Calu3 (cell line): ENCODE results near the gene ERVMER34-1. TPM values are rescaled to one million over a fixed set of nuclear protein-coding genes. Genes with fewer than 3 reads are reported as not detected.

ENCODE experiments used
- BruUV-seq: library from RNA; stranded (reverse); fragments of 400-500 nt; replicated peaks from 2 replicates; lab custom pipeline; 2021; lab: Mats Ljungman, UMichigan
- CTCF ChIA-PET: fragments of 300-600 bp; sonication (Branson Sonifier 250); formaldehyde crosslinking; loops from one replicate; lab custom pipeline; 2022; ENCODE audit warnings: antibody characterized with exemption; lab: Charles Lee
- DNase-seq: peaks from one replicate; pipeline ENCODE4 v3.0.0; 2022
- H3K27ac Mint-ChIP-seq: one replicate; pipeline ENCODE4 v1.8.0; 2022; ENCODE audit warnings: mixed read lengths; ENCODE audit not compliant: unreplicated experiment
- H3K27me3 Mint-ChIP-seq: one replicate; pipeline ENCODE4 v1.8.0; 2022; ENCODE audit warnings: mixed read lengths; ENCODE audit not compliant: unreplicated experiment
- H3K36me3 Mint-ChIP-seq: one replicate; pipeline ENCODE4 v1.8.0; 2022; ENCODE audit warnings: mild to moderate bottlenecking, moderate library complexity, mixed read lengths; ENCODE audit not compliant: insufficient read depth, unreplicated experiment
- H3K4me1 Mint-ChIP-seq: one replicate; pipeline ENCODE4 v1.8.0; 2022; ENCODE audit warnings: mild to moderate bottlenecking, low read depth, mixed read lengths; ENCODE audit not compliant: unreplicated experiment
- H3K4me3 Mint-ChIP-seq: one replicate; pipeline ENCODE4 v1.8.0; 2022; ENCODE audit warnings: mild to moderate bottlenecking, low read depth, moderate library complexity, mixed read lengths; ENCODE audit not compliant: unreplicated experiment
- H3K9me3 Mint-ChIP-seq: one replicate; pipeline ENCODE4 v1.8.0; 2022; ENCODE audit warnings: low read depth, mixed read lengths; ENCODE audit not compliant: unreplicated experiment
- CTCF ChIP-seq: fragments of 200-600 bp; IDR thresholded peaks from one replicate; pipeline ENCODE4 v1.8.0; 2022; ENCODE audit warnings: antibody characterized with exemption; ENCODE audit not compliant: unreplicated experiment
- intact Hi-C: fragments of 100-400 bp; cut with micrococcal nuclease; formaldehyde crosslinking; loops from one replicate; pipeline ENCODE4 v1.10.0; 2022; ENCODE audit not compliant: unreplicated experiment
- total RNA-seq: library from RNA; stranded (reverse); gene quantifications from 2 replicates; pipeline ENCODE4 v1.2.3, GENCODE V29; 2022

ERVMER34-1 gene
- total RNA-seq, 1 experiment from 2014 or later, result 3.2 TPM

DNA sequence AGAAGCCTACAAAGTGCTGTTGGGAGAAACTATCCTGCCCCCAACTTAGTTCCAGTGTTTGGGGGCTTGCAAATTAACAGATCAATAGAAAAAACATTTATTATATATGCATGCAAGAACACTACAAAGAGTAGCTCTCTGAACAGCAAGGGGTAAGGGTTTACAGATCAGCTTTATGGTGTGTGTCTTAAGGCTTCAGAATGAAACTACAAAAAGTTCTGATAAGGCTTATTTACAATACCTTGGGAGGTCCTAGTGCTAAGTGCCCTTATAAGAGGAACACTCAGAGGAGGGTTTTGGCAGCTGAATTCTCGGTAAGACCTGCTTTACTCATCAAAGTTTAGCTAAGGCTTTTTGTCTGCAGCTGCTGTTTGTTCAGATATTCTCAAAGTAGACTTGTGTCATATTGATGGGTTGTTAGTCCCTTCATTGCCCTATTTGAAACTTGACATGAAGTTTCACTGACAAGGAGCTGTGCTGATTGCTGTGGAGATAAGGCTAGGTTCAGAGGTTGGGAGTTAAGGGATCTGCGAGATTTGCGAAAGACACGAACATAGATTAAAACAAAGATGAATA lies 7.7 kb downstream of the ERVMER34-1 start:
- no peaks in the 10 kb centered on the region for H3K27me3 Mint-ChIP-seq
- BruUV-seq, result no TSS peak
- DNase-seq, result no peak
- intact Hi-C loops, result no loop called here
- TF ChIP-seq CTCF, result no peak
- H3K36me3 Mint-ChIP-seq, result no peaks in the 10 kb centered on the region
- H3K9me3 Mint-ChIP-seq, result peaks cover 5% of the 10 kb centered on the region
- no peaks in the 10 kb centered on the region for H3K4me1 Mint-ChIP-seq
- CTCF ChIA-PET, result no interaction called here
- no peak overlapping the region for H3K27ac Mint-ChIP-seq
- H3K4me3 Mint-ChIP-seq, result no peak overlapping the region

- intact Hi-C loops, result no loop called here
- TF ChIP-seq CTCF, result no peak
- Mint-ChIP-seq H3K27me3 (no peaks in the 10 kb centered on the region), H3K36me3 (no peaks in the 10 kb centered on the region), H3K4me3 (no peak overlapping the region), H3K4me1 (no peaks in the 10 kb centered on the region), H3K9me3 (no peaks in the 10 kb centered on the region), H3K27ac (no peak overlapping the region)
- CTCF ChIA-PET, result no interaction called here
- DNase-seq, result no peak
- BruUV-seq, result no TSS peak
Measured at GRCh38 chr4:52729586-52729985, 21.6 kb downstream of the ERVMER34-1 start.

GRCh38 chr4:52728691-52729240 lies 22.5 kb downstream of the ERVMER34-1 start:
- intact Hi-C loops, result no loop called here
- Mint-ChIP-seq H3K9me3 (no peaks in the 10 kb centered on the region), H3K27me3 (no peaks in the 10 kb centered on the region), H3K4me3 (no peak overlapping the region), H3K27ac (no peak overlapping the region), H3K36me3 (no peaks in the 10 kb centered on the region), H3K4me1 (no peaks in the 10 kb centered on the region)
- BruUV-seq, result no TSS peak
- CTCF ChIA-PET, result no interaction called here
- no peak for DNase-seq
- TF ChIP-seq CTCF, result no peak

- Mint-ChIP-seq H3K27me3 (no peaks in the 10 kb centered on the region), H3K4me1 (peaks cover 8% of the 10 kb centered on the region), H3K36me3 (peaks cover 8% of the 10 kb centered on the region), H3K9me3 (no peaks in the 10 kb centered on the region), H3K4me3 (no peak overlapping the region), H3K27ac (no peak overlapping the region)
- intact Hi-C loops, result no loop called here
- TF ChIP-seq CTCF, result no peak
- no peak for DNase-seq
- CTCF ChIA-PET, result no interaction called here
- no TSS peak for BruUV-seq
Measured at GRCh38 chr4:52726826-52727580, 24.2 kb downstream of the ERVMER34-1 start.
